Activated CD4-positive, alpha-beta T cell treated with anti-CD3 and anti-CD28 coated beads, Interleukin-2, amount 10 ng/mL, durations not matched to agents 24 days and 14 days (primary cell): Measurements from ENCODE around the gene C19orf85. TPM values are rescaled to one million over a fixed set of nuclear protein-coding genes. Genes with fewer than 3 reads are reported as not detected.
"Not testable (repeated sequence)": the region's sequence is repeated elsewhere in the genome, so short reads cannot be mapped to it uniquely, and the experiment has no call there.

Experiments
- DNase-seq: peaks from one replicate; pipeline ENCODE4 v3.0.0; 2022
- H3K27ac Mint-ChIP-seq: one replicate; pipeline ENCODE4 v1.8.0; 2022; ENCODE audit warnings: mild to moderate bottlenecking, mixed read lengths
- H3K27me3 Mint-ChIP-seq: one replicate; pipeline ENCODE4 v1.8.0; 2022; ENCODE audit warnings: mixed read lengths
- H3K36me3 Mint-ChIP-seq: one replicate; pipeline ENCODE4 v1.8.0; 2022; ENCODE audit warnings: low read depth, mild to moderate bottlenecking, mixed read lengths
- H3K4me1 Mint-ChIP-seq: one replicate; pipeline ENCODE4 v1.8.0; 2021; ENCODE audit warnings: mixed read lengths
- H3K4me3 Mint-ChIP-seq: one replicate; pipeline ENCODE4 v1.8.0; 2022; ENCODE audit warnings: mild to moderate bottlenecking, moderate library complexity, mixed read lengths
- H3K9me3 Mint-ChIP-seq: one replicate; pipeline ENCODE4 v1.8.0; 2021; ENCODE audit warnings: mixed read lengths
- intact Hi-C: fragments of 100-400 bp; cut with micrococcal nuclease; formaldehyde crosslinking; loops from one replicate; pipeline ENCODE4 v1.15.1; 2023
- total RNA-seq: library from RNA; stranded (reverse); gene quantifications from 2 replicates; pipeline ENCODE4 v1.2.3, GENCODE V29; 2022

Gene C19orf85
- total RNA-seq, 1 donor from 2014 or later = not detected

DNA sequence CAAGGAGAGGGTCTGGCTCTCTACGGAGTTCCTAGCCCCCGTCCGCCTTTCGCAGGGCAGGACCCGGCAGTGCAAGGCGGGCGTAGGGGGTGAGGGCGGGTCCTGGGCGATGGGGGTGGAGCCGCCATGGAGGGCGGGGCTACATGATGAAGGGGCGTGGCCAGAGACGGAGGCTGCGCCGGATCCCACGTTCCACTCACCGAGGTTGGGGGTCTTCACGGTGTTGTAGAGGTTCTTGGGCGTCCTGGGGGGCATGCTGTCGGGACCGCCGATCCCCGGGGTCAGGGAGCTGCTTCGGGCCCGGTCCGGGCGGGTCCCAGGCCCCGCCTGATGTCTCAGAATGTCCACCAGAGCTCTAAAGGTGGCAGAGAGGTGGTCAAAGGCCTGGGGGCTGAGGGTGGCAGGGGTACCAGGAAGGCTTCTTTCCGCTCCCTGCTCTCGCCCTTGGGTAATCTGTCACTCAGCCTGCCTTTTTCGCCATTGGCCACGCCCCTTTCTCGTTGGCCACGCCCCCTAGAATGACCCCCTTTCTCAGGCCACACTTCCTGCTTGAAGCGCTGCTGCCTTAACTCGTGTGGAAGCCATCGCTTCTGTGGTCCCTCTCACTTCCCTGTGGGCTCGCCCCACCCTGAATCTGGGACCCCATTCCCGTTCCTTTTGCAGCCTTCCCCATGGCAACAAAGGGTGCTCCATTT is 24.0 kb downstream of the C19orf85 start:
- intact Hi-C loops = loop anchor here (5.0 kb wide), 1 partner anchor 278 kb away; no protein-coding TSS in a partner anchor
- no peak for DNase-seq
- Mint-ChIP-seq H3K4me1 (peaks cover 14% of the 10 kb centered on the region), H3K4me3 (no peak overlapping the region), H3K9me3 (no peaks in the 10 kb centered on the region), H3K27me3 (peaks cover 65% of the 10 kb centered on the region), H3K36me3 (peaks cover 2% of the 10 kb centered on the region), H3K27ac (no peak overlapping the region)

DNA sequence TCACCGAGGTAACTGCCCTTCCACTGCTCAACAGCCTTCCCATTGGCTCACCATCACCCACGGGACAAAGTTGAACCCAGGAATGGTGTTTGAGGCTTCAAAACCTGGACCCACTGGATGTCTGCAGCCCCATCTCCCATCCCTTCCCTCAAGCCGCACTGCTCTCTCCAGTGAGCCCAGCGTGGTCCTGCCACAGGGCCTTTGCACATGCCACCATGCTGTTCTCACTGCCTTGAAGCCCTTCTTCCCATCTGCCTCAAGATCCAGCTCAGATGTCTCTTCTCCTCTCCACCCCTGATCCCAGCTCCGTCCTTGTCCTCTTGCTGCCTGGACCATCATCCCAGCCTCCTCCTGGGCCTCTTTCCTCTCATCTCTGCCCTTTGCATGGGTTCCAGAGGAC is 25.5 kb downstream of the C19orf85 start:
- H3K27me3 Mint-ChIP-seq = peaks cover 52% of the 10 kb centered on the region
- H3K9me3 Mint-ChIP-seq = no peaks in the 10 kb centered on the region
- intact Hi-C loops = no loop called here
- DNase-seq = no peak
- no peak overlapping the region for H3K4me3 Mint-ChIP-seq
- H3K27ac Mint-ChIP-seq = no peak overlapping the region
- peaks cover 2% of the 10 kb centered on the region for H3K36me3 Mint-ChIP-seq
- peaks cover 14% of the 10 kb centered on the region for H3K4me1 Mint-ChIP-seq

DNA sequence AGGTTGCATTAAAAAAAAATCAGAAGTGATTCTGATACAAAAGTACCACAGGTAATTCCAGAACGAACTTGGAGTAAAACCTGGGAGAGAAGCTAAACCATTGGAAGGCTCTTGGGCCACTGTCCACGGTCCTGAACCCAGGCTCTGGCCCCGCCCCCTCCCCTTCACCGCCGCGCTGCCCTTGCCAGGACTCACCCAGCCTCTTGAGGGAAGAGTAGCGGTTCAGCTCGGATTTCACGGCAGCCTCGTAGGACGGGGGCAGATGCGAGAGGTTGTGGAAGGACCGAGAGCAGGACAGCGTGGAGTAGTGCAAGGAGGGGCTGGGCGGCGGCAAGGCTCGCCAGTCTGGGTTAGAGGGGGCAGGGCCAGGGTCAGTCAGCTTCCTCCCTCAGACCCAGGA is 27.1 kb downstream of the C19orf85 start:
- DNase-seq = peak; percentile 77
- intact Hi-C loops = no loop called here
- Mint-ChIP-seq H3K4me1 (peaks cover 11% of the 10 kb centered on the region), H3K27me3 (peaks cover 44% of the 10 kb centered on the region), H3K9me3 (no peaks in the 10 kb centered on the region), H3K36me3 (peaks cover 2% of the 10 kb centered on the region), H3K4me3 (no peak overlapping the region), H3K27ac (no peak overlapping the region)

DNA sequence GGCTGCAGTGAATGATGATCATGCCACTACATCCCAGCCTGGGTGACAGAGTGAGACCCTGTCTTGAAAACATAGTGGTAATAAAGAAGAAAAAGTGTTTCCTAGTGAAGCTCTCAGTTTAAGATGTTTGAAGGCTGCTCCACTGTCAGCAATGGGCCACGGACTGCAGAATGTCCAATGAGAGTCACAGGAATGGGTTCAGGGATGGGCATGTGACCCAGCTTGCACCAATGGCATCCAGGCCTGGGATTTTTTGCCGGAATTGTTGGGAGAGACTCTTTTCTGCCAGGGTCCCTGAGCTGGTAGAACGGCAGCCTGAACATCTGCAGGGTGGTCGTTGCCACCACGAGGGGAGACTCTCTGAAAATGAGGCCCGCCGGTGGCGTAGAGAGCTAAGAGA is 27.7 kb downstream of the C19orf85 start:
- Mint-ChIP-seq H3K27me3 (peaks cover 46% of the 10 kb centered on the region), H3K36me3 (peaks cover 2% of the 10 kb centered on the region), H3K4me3 (no peak overlapping the region), H3K9me3 (no peaks in the 10 kb centered on the region), H3K4me1 (peaks cover 11% of the 10 kb centered on the region), H3K27ac (no peak overlapping the region)
- intact Hi-C loops = no loop called here
- DNase-seq = no peak

DNA sequence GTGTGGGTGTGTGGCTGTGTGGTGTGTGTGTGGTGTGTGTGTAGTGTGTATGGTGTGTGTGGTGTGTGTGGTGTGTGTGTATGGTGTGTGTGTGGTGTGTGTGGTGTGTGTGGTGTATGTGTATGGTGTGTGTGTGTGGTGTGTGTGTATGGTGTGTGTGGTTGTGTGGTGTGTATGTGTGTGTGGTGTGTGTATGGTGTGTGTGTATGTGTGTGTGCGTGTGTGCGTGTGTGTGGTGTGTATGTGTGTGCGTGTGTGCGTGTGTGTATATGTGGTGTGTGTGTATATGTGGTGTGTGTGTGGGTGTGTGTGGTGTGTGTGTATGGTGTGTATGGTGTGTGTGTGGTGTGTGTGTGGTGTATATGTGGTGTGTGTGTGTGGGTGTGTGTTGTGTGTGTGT is 29.5 kb downstream of the C19orf85 start:
- intact Hi-C loops = no loop called here
- Mint-ChIP-seq H3K4me3 (no peak overlapping the region), H3K9me3 (peaks cover 5% of the 10 kb centered on the region)

DNA sequence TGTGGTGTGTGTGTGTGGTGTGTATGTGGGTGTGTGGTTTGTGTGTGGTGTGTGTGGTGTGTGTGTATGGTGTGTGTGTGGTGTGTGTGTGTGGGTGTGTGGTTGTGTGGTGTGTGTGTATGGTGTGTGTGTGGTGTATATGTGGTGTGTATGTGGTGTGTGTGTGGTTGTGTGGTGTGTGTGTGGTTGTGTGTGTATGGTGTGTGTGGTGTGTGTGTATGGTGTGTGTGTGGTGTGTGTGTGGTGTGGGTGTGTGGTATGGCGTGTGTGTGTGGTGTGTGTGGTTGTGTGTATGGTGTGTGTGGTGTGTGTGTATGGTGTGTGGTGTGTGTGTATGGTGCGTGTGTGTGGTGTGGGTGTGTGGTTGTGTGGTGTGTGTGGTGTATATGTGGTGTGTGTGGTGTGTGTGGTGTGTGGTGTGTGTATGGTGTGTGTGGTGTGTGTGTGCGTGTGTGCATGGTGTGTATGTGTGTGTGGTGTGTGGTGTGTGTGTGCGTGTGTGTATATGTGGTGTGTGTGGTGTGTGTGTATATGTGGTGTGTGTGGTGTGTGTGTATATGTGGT is 30.1 kb downstream of the C19orf85 start:
- Mint-ChIP-seq H3K4me1 (peaks cover 2% of the 10 kb centered on the region), H3K27ac (no peak overlapping the region), H3K9me3 (peaks cover 5% of the 10 kb centered on the region), H3K4me3 (no peak overlapping the region), H3K36me3 (no peaks in the 10 kb centered on the region), H3K27me3 (peaks cover 33% of the 10 kb centered on the region)
- intact Hi-C loops = no loop called here
- DNase-seq = no peak

More for the DNA sequence above, 29.5 kb downstream of the C19orf85 start:
- no peak for DNase-seq
- Mint-ChIP-seq H3K27me3 (peaks cover 37% of the 10 kb centered on the region), H3K4me1 (peaks cover 2% of the 10 kb centered on the region), H3K36me3 (no peaks in the 10 kb centered on the region), H3K27ac (no peak overlapping the region)

DNA sequence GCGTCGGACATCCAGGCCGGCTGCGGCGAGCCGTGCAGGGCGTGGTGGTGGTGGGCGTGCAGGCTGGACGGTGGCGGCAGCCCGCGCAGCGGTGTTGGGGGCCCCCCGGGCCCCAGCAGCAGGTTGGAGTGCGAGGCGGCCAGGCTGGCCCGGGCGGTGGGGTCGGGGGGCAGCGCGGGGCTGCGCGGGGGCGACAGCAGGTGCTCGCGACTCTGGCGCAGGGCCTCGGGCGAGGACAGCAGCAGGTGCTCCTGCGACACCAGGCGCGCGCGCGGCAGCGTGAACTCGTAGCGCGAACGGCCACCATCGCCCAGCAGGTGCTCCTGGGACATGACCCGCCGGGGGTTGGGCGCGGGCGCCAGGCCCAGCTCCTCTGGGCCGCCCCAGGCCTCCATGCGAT is 31.3 kb downstream of the C19orf85 start:
- no peaks in the 10 kb centered on the region for H3K36me3 Mint-ChIP-seq
- peaks cover 5% of the 10 kb centered on the region for H3K9me3 Mint-ChIP-seq
- H3K27ac Mint-ChIP-seq = no peak overlapping the region
- DNase-seq = no peak
- H3K4me3 Mint-ChIP-seq = no peak overlapping the region
- peaks cover 2% of the 10 kb centered on the region for H3K4me1 Mint-ChIP-seq
- H3K27me3 Mint-ChIP-seq = peaks cover 29% of the 10 kb centered on the region
- intact Hi-C loops = no loop called here

DNA sequence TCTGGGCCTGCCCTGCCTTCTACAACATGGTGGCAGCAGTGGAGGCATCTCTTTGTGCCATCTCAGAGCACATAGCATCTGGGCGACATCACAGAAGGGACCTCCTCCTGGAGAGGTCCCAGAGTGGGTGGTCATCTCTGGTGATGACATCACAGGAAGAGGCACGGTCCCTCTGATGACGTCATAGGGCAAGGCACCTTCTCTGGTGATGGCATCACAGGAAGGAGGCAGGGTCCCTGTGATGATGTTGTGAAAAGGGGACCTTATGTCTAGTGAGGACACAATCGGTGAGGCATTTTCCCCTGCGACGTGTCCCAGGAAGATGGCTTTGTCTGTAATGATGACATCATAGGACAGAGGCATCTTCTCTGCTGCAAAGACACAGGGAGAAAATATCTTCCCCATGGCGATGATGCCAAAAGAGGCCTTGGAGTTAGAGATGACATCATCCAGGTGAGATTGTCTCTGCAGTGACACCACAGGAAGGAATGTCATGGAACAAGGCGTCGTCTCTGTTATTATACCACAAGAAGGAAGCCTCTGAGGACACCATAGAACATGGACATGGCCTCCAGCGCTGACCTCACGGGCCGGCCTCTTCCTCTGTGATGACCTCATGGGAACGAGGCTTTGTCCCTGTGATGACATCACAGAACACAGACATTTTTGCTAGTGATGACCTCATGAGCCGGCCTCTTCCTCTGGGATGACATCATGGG is 32.2 kb downstream of the C19orf85 start:
- intact Hi-C loops = no loop called here
- peaks cover 5% of the 10 kb centered on the region for H3K9me3 Mint-ChIP-seq
- H3K27ac Mint-ChIP-seq = no peak overlapping the region
- DNase-seq = no peak
- no peak overlapping the region for H3K4me3 Mint-ChIP-seq
- H3K4me1 Mint-ChIP-seq = peaks cover under 1% of the 10 kb centered on the region
- H3K36me3 Mint-ChIP-seq = no peaks in the 10 kb centered on the region
- peaks cover 26% of the 10 kb centered on the region for H3K27me3 Mint-ChIP-seq

DNA sequence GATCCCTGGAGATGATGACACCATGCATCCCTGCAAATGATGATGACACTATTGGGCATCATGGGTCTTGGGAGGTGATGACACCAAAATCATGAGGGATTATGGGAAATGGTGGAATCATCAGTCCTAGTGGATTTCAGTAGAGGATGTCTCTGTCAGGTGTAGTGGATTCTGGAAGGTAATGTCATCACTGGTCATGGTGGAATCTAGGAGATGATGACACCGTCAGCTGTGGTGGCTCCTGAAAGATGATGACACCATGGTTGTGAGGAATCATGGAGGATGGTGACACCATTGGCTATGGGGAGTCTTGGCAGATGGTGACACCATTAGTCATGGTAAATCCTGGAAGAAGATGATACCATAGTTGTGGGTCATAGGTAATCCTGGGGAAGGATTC is 33.4 kb downstream of the C19orf85 start:
- Mint-ChIP-seq H3K9me3 (peaks cover 5% of the 10 kb centered on the region), H3K27me3 (peaks cover 19% of the 10 kb centered on the region), H3K4me1 (no peaks in the 10 kb centered on the region), H3K4me3 (no peak overlapping the region), H3K36me3 (no peaks in the 10 kb centered on the region), H3K27ac (no peak overlapping the region)
- intact Hi-C loops = no loop called here
- DNase-seq = no peak

DNA sequence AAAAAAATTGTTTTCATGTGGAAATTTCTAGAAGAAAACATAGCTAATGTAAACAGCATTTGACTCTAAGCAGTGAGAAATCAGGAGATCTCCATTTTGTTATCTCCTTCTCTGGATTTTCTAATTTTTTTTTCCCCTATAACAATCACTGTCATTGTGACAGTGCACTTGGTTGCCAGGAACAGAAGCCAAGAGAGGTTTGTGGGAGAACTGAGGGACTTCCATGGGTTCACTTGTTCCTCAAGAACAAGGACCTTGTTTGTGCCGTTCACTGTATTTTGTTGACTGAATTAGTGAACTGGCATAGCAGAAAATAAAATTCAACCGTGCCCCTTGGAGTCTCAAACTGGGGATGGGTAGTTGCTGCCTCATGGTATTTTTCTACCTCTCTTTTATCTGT is 38.5 kb downstream of the C19orf85 start:
- Mint-ChIP-seq H3K4me3 (no peak overlapping the region), H3K27ac (no peak overlapping the region), H3K36me3 (no peaks in the 10 kb centered on the region), H3K9me3 (peaks cover 2% of the 10 kb centered on the region), H3K4me1 (peaks cover 6% of the 10 kb centered on the region), H3K27me3 (peaks cover 15% of the 10 kb centered on the region)
- intact Hi-C loops = no loop called here
- DNase-seq = no peak

DNA sequence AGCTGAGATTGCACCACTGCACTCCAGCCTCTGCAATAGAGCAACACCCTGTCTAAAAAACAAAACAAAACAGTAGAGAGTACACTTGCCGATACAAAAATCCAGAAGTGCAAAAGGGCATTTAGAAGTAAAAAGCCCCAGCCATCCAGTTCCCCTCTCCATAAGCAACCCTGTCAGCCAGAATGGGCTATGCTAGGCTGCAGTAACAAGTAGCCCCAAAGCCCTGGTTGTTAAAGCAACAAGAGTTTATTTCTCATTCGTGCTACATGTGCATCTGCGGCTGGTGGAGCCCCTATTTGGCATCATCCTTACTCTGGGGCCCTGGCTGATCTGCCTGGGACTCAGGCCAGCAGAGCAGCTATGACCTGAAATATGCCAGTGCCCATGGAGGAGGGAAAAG is 40.0 kb downstream of the C19orf85 start:
- DNase-seq = no peak
- peaks cover 6% of the 10 kb centered on the region for H3K4me1 Mint-ChIP-seq
- no peaks in the 10 kb centered on the region for H3K36me3 Mint-ChIP-seq
- no peak overlapping the region for H3K27ac Mint-ChIP-seq
- no peaks in the 10 kb centered on the region for H3K9me3 Mint-ChIP-seq
- no peak overlapping the region for H3K4me3 Mint-ChIP-seq
- intact Hi-C loops = no loop called here
- H3K27me3 Mint-ChIP-seq = peaks cover 16% of the 10 kb centered on the region

DNA sequence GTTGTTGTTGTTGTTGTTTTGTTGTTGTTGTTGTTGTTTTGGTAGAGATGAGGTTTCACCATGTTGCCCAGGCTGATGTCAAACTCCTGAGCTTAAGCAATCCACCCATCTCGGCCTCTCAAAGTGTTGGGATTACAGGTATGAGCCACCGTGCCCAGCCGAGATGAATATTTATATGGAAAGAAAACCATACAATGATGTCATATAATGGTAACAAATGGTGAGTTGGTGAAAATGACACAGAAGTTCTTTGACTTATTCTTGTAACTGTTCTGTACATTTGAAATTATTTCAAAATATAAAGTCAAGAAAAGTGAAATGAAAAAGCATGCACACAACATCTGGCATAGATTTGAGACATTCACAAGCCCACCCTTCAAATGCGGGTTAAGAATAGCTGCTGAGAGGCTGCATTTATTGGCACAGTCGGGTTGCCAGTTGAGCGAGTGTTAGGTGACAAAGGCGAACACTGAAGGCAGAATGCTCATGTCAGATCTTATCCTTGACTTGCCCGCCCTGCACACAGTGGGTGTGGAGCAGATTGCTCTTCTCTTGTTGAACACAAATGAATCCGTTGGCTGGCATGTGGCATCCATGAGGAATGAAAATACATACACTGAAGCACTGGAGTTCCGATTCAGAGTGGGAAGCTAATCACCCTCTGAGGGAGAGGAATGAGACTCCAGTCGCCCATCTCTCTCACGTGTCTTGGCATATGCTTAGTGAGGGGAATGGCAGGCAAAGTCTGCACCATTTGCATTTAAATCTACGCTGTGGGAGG is 41.1 kb downstream of the C19orf85 start:
- DNase-seq = no peak
- Mint-ChIP-seq H3K4me1 (peaks cover 6% of the 10 kb centered on the region), H3K27me3 (peaks cover 14% of the 10 kb centered on the region), H3K36me3 (no peaks in the 10 kb centered on the region), H3K27ac (no peak overlapping the region), H3K4me3 (no peak overlapping the region), H3K9me3 (no peaks in the 10 kb centered on the region)
- intact Hi-C loops = no loop called here

DNA sequence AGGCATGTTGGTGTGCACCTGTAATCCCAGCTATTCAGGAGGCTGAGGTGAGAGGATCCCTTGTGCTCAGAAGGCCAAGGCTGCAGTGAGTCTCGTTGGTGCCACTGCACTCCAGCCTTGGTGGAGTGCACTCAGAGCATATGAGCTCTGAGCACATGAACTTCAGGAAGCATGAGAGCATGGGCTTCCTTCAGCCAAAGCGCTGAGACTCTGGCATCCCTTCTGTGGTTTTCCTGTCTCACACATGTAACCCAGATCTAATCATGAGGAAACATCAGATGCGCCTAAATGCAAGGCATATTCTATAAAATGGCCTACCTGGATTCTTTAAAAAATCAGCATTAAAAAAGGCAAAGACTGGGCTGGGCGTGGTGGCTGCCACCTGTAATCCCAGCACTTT is 43.3 kb downstream of the C19orf85 start:
- DNase-seq = peak; percentile 80
- not testable (repeated sequence) for H3K27ac Mint-ChIP-seq

More for the DNA sequence above, 43.3 kb downstream of the C19orf85 start:
- H3K36me3 Mint-ChIP-seq, intact Hi-C loops, H3K4me3 Mint-ChIP-seq, H3K9me3 Mint-ChIP-seq: not testable (repeated sequence)
- Mint-ChIP-seq H3K27me3 (peaks cover 16% of the 10 kb centered on the region), H3K4me1 (peaks cover 10% of the 10 kb centered on the region)
